ENCODE results near the gene TNF. TPM values are rescaled to one million over a fixed set of nuclear protein-coding genes. Genes with fewer than 3 reads are reported as not detected.
"Not testable (repeated sequence)": the region's sequence is repeated elsewhere in the genome, so short reads cannot be mapped to it uniquely, and the experiment has no call there.

TNF gene
- total RNA-seq, 1 experiment from 2014 or later, result not detected

DNA sequence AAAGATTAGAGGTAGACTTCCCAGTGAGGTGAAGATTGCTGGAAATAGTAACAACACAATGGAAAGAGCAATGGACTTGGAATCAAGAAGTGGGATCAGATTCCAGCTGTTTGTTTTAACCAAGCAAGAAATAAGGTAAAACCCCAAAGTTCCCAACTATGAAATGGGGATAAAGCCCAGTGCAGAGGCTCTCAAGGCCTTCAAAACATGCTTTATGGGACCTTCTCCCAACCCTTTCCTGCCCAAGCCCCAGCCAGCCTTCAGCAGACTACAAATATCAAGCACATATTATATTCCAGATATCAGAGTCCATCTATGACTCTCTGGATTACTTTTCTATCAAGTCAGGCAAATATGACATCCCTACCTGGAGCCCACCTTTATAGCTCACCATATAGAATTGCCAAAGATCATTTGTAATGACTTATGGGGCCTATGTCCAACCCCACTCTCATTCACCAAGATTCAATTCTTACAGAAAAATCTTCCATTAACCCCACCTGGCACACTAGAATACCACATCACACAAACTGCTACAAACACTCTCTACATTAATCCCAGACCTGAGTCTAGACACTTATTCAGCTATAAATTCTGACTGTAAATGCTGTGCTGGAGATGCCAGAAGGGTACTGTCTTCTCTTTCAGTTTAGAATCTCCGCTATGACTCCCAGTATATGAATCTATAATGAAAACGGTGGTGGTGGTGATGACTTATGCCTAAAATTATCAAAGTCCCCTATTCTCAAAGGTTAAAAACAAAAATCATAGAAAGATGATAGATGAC lies 39.6 kb upstream of the TNF start:
- DNase-seq, result no peak
- Histone ChIP-seq H3K4me3 (ENCODE audit: insufficient read depth, low read depth, low read length) (no peak overlapping the region), H3K36me3 (replicated peaks; ENCODE audit: control insufficient read depth, insufficient read depth, low read length) (peaks cover 82% of the 10 kb centered on the region), H3K27me3 (ENCODE audit: control insufficient read depth, insufficient read depth, low read length) (no peaks in the 10 kb centered on the region)

DNA sequence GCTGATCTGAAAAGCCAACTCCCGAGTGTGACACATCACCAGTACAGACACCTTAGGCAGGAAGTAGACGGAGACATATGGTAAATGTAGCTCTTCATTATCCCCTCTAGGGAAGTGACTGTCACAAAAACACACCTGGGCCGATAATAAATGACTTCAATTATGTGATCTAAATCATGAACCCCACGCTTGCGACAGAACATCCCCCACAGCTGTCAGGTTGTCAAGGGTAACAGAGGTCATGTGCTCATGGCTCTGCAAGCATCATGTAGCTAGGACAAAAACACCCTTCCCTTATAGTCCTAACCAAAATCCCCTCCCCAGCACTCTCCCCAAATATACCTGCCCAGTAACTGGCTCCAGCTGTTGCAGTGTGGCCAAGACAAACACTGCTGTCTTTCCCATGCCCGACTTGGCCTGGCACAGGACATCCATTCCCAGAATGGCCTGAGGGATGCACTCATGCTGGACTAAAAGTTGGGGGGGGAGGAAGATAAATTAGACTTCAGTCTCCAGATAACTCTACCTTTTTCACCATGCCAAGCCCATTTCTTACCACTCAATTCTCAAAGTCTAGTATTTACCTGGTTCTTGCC lies 36.5 kb upstream of the TNF start:
- Histone ChIP-seq H3K27me3 (ENCODE audit: control insufficient read depth, insufficient read depth, low read length) (no peaks in the 10 kb centered on the region), H3K36me3 (replicated peaks; ENCODE audit: control insufficient read depth, insufficient read depth, low read length) (peaks cover 56% of the 10 kb centered on the region), H3K4me3 (ENCODE audit: insufficient read depth, low read depth, low read length) (no peak overlapping the region)
- DNase-seq, result no peak

DNA sequence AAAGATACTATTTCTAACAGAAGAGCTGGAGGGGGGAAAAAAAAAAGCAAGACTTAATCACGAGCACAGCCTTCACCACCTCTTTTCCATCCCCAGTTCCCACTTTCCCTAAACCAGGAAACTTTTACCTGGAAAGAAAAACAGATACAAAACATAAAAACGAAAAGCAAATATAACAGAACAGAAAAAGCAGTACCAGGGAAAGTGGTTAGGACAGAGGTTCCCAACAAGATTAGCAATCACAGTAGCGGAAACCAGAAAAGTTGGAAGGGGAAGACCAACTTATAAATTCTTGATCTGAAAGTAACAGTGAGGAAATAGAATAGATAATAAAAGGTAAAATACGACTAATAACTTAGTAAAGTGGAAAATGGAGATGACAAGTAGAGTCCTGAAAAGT lies 34.7 kb upstream of the TNF start:
- Histone ChIP-seq H3K4me3 (ENCODE audit: insufficient read depth, low read depth, low read length) (peak overlapping the region; percentile 93), H3K27me3 (ENCODE audit: control insufficient read depth, insufficient read depth, low read length) (no peaks in the 10 kb centered on the region), H3K36me3 (replicated peaks; ENCODE audit: control insufficient read depth, insufficient read depth, low read length) (peaks cover 41% of the 10 kb centered on the region)

DNA sequence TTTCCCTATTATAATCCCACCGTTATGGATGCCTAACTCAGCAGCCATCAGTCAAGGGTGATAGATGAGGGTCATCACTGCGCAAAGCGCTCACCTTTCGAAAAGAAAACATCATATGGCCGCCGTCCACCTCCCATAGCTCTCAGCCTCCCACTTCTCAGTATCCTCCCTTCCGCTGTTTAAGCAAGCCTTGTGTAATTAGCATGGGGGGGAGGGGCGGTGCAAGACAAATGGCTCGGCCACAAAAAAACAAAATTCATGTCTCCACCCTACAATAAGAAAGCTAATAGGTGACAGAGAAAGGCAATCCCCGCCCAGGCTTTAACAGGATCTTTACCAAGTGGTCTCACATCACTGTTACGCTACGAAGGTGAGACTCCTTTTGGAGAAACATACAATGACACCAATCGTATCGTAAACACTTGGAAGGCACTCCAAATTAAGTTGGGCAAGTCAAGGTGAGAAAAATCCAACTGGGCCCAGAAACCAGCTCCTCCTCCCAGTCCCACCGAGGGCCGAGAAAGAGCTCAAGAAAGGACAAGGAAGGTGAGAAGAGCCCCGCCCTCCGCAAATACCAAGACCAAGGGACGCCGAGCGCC lies 34.2 kb upstream of the TNF start:
- Histone ChIP-seq H3K4me3 (ENCODE audit: insufficient read depth, low read depth, low read length) (peak overlapping the region; percentile 93), H3K27me3 (ENCODE audit: control insufficient read depth, insufficient read depth, low read length) (no peaks in the 10 kb centered on the region), H3K36me3 (replicated peaks; ENCODE audit: control insufficient read depth, insufficient read depth, low read length) (peaks cover 36% of the 10 kb centered on the region)
- peak; percentile 54 for DNase-seq

More for the DNA sequence above, 34.7 kb upstream of the TNF start:
- DNase-seq, result no peak

DNA sequence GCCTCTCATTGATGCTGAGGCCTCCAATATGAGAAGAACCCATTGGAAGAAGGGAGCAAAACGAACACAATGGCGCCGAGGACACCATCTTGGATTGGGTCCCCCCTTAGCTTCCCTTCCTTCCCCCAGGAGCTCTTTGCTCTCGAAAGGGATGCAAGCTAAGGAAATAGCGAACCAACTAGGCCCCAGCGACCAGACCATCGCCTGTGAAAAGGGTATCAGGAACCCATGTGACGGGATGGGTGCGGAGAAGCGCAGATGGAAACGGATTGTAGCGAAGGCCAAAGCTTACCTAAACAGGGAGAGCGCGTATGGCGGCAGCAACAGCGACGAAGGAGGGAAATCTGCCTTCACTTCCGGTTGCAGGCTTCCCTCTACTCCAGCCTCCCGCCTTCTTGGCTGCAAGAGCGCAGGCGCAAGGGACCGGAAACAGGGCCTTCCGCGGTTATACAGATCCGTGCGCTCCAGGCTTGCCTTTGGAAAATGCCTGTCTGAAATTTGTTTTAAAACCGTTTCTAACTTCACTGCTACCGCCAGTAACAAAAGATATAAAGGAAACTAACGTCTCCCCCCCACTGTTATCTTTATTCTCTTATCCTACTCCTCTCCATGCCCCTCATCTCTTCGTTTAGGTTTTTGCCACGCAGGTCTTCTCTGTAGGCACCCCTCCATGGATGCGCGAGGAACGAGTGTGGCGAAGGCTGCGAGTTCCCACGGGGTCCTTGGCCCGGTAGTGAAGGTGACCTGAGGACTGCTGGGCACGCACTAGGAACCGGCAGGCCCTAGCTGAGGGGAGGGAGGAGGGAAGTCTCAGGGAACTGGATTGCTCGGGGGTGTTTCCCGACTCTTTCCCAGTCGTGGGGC lies 33.5 kb upstream of the TNF start, which contains the start of gene DDX39B:
Gene DDX39B, minus strand, starts transcription at position 346 of the 864 bp plus-strand sequence. CDS start 1,471 bp downstream, outside the sequence.
- H3K27me3 ChIP-seq (ENCODE audit: control insufficient read depth, insufficient read depth, low read length), result no peaks in the 10 kb centered on the region
- DNase-seq, result peak; percentile 89
- peaks cover 29% of the 10 kb centered on the region for H3K36me3 ChIP-seq (replicated peaks; ENCODE audit: control insufficient read depth, insufficient read depth, low read length)
- H3K4me3 ChIP-seq (ENCODE audit: insufficient read depth, low read depth, low read length), result peak within 1 kb of the TSS; percentile 93

DNA sequence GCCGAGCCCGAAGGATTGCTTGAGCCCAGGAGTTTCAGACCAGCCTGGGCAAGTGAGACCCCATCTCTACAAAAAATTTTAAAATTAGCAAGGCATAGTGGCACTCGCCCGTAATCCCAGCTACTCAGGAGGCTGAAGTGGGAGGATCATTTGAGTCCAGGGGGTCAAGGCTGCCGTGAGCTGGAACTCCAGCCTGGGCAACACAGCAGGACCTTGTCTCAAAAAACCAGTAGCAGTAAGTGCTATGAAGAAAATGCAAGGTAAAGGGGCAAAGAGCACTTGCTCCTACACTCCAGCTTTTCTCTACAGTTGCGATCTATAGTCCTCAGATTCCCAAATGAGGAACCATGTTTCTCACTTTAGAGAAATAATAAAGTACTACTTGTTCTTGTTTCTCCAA lies 31.7 kb upstream of the TNF start:
- DNase-seq, result no peak
- H3K4me3 ChIP-seq (ENCODE audit: insufficient read depth, low read depth, low read length), result no peak overlapping the region
- H3K27me3 ChIP-seq (ENCODE audit: control insufficient read depth, insufficient read depth, low read length), result no peaks in the 10 kb centered on the region
- peaks cover 19% of the 10 kb centered on the region for H3K36me3 ChIP-seq (replicated peaks; ENCODE audit: control insufficient read depth, insufficient read depth, low read length)

DNA sequence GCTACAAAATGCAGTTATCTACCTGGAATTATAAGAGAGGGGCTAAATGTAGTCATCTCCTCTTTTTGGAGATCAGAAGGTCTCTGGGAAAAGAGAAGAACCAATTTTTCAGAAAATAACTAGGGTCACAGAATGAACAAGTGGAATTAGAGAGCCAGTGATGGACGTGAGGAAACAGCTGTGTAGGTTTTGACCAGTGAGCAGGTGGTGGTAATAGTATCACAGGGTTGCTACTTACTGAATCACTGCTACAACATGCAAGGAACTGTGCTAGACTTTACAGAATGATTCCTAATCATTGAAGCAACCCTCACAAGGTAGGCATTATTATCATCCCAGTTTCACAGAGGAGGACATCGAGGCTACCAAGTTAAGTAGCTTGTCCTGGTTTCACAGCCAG lies 30.7 kb upstream of the TNF start:
- H3K27me3 ChIP-seq (ENCODE audit: control insufficient read depth, insufficient read depth, low read length), result no peaks in the 10 kb centered on the region
- peaks cover 11% of the 10 kb centered on the region for H3K36me3 ChIP-seq (replicated peaks; ENCODE audit: control insufficient read depth, insufficient read depth, low read length)
- no peak overlapping the region for H3K4me3 ChIP-seq (ENCODE audit: insufficient read depth, low read depth, low read length)
- DNase-seq, result no peak

DNA sequence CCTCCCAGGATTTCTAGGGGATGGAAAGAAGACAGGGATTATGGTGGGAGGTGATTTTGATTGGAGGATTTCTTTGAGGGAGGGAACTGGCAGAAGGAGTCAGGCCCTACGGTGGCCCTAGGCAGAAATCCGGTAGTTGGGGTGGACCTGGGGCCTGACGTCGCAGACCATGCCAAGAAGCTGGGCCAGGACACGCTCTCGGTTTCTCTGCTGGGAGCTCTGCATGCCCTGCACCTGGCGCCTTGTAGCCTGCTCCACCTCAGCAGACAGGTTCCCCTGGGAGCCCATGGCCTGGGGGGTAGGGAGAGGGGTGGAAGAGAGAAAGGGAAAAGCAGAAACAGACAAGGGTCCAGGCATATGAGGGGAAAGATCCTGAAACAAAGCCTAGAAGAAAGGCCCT lies 30.1 kb upstream of the TNF start:
- DNase-seq, result no peak
- Histone ChIP-seq H3K36me3 (replicated peaks; ENCODE audit: control insufficient read depth, insufficient read depth, low read length) (peaks cover 5% of the 10 kb centered on the region), H3K4me3 (ENCODE audit: insufficient read depth, low read depth, low read length) (no peak overlapping the region), H3K27me3 (ENCODE audit: control insufficient read depth, insufficient read depth, low read length) (no peaks in the 10 kb centered on the region)

DNA sequence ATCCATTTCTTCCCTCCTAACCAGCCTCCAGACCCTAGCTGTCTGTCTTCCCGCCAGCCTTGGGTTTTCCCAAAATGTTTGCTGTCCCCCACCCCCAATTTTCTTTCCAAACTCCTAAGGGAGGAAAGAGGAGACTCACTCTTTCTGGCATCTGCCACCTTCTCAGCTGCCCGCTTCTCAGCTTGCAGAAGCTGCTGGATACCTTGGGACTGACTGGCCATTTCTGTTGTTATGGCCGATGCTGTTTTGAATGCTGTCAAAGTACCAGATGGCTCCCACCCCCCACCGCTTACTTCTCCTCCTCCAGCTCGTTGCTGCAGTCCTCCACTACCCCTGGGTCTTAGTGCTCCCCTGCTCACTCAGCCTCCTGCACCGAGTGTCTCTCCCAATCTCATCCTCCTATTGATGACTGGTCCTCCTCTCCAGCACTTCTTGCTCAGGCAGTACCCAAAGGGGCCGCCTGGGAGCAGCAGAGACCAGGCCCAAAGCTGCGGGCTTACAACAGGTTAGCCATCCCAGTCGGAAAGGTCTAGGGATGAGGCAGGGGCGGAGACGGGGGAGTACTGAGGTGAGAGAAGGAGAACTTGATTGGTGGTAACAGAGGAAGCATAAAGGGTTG lies 28.9 kb upstream of the TNF start, which contains the start of gene ATP6V1G2:
Gene ATP6V1G2, minus strand, starts transcription at position 270 of the 619 bp plus-strand sequence. Its CDS starts 49 bp downstream, at position 221.
- Histone ChIP-seq H3K36me3 (replicated peaks; ENCODE audit: control insufficient read depth, insufficient read depth, low read length) (peaks cover 4% of the 10 kb centered on the region), H3K27me3 (ENCODE audit: control insufficient read depth, insufficient read depth, low read length) (no peaks in the 10 kb centered on the region), H3K4me3 (ENCODE audit: insufficient read depth, low read depth, low read length) (peak within 1 kb of the TSS; percentile 58)
- peak; percentile 86 for DNase-seq

DNA sequence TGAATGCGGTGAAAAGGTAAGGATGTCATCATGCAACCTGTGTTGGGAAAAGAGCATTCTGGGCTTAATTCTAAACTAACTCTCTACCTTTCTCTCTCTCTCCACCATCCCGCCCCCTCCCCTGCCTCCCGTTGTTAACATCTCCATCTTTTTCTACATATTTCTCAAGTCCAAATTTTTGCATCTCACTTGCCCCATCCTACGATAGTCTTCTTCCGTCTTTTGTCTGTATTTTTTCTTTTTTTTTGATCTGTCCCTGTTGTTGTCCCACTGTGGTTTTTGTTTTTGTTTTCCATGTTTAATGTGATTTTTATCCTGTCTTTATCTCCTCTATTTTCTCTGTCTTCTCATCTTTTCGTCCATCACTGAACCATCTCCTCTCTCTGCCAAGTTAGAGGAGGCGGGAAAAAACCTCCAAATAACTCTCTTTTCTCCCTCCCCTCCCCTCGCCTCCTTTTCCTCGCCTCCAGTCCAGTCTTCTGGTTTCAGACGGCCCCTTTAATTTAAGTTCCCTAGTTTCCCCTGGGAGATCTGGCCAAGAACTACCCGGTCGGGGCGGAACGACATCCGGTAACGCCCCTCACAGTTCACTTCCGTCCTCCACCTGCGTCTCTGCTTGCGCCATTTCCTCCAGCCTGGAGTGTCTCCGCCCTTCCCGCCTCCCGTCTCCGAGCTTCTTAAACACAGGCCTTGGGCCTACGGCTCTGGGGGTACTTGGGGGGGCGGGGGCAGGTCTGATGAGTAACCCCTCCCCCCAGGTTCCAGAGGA lies 28.2 kb upstream of the TNF start, which contains the start of gene NFKBIL1:
Gene NFKBIL1, plus strand, starts transcription at position 651 of the 769 bp plus-strand sequence. Its CDS starts 87 bp downstream, at position 738.
- H3K36me3 ChIP-seq (replicated peaks; ENCODE audit: control insufficient read depth, insufficient read depth, low read length), result peaks cover 4% of the 10 kb centered on the region
- peak; percentile 92 for DNase-seq
- no peaks in the 10 kb centered on the region for H3K27me3 ChIP-seq (ENCODE audit: control insufficient read depth, insufficient read depth, low read length)
- H3K4me3 ChIP-seq (ENCODE audit: insufficient read depth, low read depth, low read length), result peak within 1 kb of the TSS; percentile 58

DNA sequence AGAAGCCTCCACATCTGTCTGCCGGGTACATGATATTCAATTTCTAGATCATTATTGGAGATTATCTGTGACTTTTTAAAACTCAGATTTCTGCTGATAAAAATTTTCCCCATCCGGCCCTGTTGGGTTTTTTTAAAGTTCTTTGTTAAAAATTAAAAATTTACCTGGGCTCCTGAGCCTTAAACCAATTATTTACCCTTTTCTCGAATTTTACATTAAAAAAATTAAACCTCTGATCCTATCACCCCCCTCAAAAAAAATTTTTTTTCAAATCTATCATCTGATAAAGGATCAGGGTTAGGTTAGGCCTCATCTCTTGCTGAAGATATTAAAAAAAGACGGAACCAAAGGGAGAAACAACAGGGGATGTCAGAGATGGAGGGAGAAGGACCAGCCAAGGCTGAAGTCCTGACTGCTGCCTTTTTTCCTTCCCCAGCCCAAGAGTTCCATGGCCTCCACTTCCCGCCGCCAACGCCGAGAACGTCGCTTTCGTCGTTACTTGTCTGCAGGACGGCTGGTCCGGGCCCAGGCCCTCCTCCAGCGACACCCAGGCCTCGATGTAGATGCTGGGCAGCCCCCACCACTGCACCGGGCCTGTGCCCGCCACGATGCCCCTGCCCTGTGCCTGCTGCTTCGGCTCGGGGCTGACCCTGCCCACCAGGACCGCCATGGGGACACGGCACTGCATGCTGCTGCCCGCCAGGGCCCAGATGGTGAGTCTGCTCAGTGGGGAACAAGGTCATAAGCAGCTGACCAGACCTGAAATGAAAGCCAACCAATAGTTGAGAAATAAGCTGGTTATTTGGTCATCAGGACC lies 27.4 kb upstream of the TNF start:
- Histone ChIP-seq H3K4me3 (ENCODE audit: insufficient read depth, low read depth, low read length) (peak overlapping the region; percentile 4), H3K36me3 (replicated peaks; ENCODE audit: control insufficient read depth, insufficient read depth, low read length) (peaks cover 4% of the 10 kb centered on the region), H3K27me3 (ENCODE audit: control insufficient read depth, insufficient read depth, low read length) (no peaks in the 10 kb centered on the region)
- no peak for DNase-seq

DNA sequence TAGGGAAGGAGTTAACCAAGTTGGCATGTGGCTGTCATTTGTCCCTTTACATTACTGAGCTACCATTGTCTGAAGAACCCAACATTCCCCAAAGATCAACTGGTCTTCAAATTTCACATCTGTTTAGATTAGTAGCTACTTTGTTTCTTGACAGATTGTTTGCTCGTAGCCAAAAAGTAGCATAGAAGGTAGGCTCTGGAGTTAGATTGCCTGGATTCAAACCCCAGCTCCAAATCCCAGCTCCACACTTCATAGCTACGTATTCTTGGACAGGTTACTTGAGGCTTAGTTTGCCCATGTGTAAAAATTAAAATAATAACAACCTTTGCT lies 26.9 kb upstream of the TNF start:
- no peaks in the 10 kb centered on the region for H3K27me3 ChIP-seq (ENCODE audit: control insufficient read depth, insufficient read depth, low read length)
- H3K36me3 ChIP-seq (replicated peaks; ENCODE audit: control insufficient read depth, insufficient read depth, low read length), result peaks cover 4% of the 10 kb centered on the region
- DNase-seq, result no peak
- no peak overlapping the region for H3K4me3 ChIP-seq (ENCODE audit: insufficient read depth, low read depth, low read length)

DNA sequence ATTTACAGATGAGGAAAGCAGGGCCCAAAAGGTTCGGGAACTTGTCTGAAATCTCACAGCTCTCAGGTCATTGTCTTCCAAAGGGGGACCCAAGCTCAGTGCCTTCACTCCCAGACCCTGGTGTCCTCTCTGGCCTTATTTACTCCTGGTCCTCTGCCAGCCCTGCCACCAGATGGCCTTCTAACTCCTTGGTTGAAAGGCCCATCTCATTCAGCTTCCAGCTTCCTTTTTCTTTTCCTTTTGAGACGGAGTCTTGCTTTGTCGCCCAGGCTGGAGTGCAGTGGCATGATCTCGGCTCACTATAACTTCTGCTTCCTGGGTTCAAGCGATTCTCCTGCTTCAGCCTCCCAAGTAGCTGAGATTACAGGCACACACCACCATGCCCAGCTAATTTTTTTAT lies 24.0 kb upstream of the TNF start:
- H3K27me3 ChIP-seq (ENCODE audit: control insufficient read depth, insufficient read depth, low read length); H3K4me3 ChIP-seq (ENCODE audit: insufficient read depth, low read depth, low read length); H3K36me3 ChIP-seq (replicated peaks; ENCODE audit: control insufficient read depth, insufficient read depth, low read length): not testable (repeated sequence)
- peak; percentile 77 for DNase-seq
